GM21390 (cell line): ENCODE measurements around the gene MACROD1.

ENCODE experiments used
- ATAC-seq: cut with Tn5 transposase; IDR thresholded peaks from one replicate; pipeline ENCODE4 v1.9.1; 2021; ENCODE audit not compliant: unreplicated experiment

MACROD1 gene

GRCh38 chr11:64038500-64038899 is 127.4 kb downstream of the MACROD1 start:
- no peak for ATAC-seq

- ATAC-seq, result no peak
Observed at GRCh38 chr11:64037027-64037634, 128.8 kb downstream of the MACROD1 start.

- ATAC-seq, result no peak
Observed at GRCh38 chr11:64036087-64037026, 129.6 kb downstream of the MACROD1 start.

- no peak for ATAC-seq
Observed at GRCh38 chr11:64035576-64035975, 130.3 kb downstream of the MACROD1 start, which contains the start of gene FLRT1. TSS of gene FLRT1 (plus strand) at chr11:64035931. CDS start at chr11:64116268, 80,337 bp downstream.

GRCh38 chr11:64035081-64035524 is 130.8 kb downstream of the MACROD1 start:
- ATAC-seq, result no peak

- no peak for ATAC-seq
Observed at GRCh38 chr11:64034411-64034811, 131.5 kb downstream of the MACROD1 start.

GRCh38 chr11:64032050-64032449 is 133.9 kb downstream of the MACROD1 start:
- ATAC-seq, result no peak

GRCh38 chr11:64031001-64031400 is 134.9 kb downstream of the MACROD1 start:
- ATAC-seq, result no peak

GRCh38 chr11:64029773-64030172 is 136.1 kb downstream of the MACROD1 start:
- no peak for ATAC-seq

- no peak for ATAC-seq
Observed at GRCh38 chr11:64028398-64029115, 137.4 kb downstream of the MACROD1 start.

GRCh38 chr11:64027651-64028397 is 138.1 kb downstream of the MACROD1 start:
- no peak for ATAC-seq

GRCh38 chr11:64026575-64027205 is 139.2 kb downstream of the MACROD1 start:
- ATAC-seq, result no peak

GRCh38 chr11:64025205-64025604 is 140.7 kb downstream of the MACROD1 start:
- no peak for ATAC-seq

- no peak for ATAC-seq
Observed at GRCh38 chr11:64023712-64024710, 141.9 kb downstream of the MACROD1 start.

- no peak for ATAC-seq
Observed at GRCh38 chr11:64022125-64022784, 143.7 kb downstream of the MACROD1 start.

GRCh38 chr11:64021757-64022093 is 144.2 kb downstream of the MACROD1 start:
- no peak for ATAC-seq

- ATAC-seq, result no peak
Observed at GRCh38 chr11:64020976-64021756, 144.7 kb downstream of the MACROD1 start.
